Esophagus muscularis mucosa (tissue), 4 donors: ENCODE results near the gene ASB7. TPM values are rescaled to one million over a fixed set of nuclear protein-coding genes. Genes with fewer than 3 reads are reported as not detected.

Experiments
- DNase-seq: peaks from one replicate; pipeline ENCODE4 v3.0.0-alpha.2; 2017; ENCODE audit errors: extremely low spot score
- H3K27ac ChIP-seq, 4 donors: fragments of 200-600 bp; sonication (generic); replicated peaks in 1 of 4; 1 replicate in 3 of 4; 2 replicates in 1 of 4; pipeline ENCODE4 v1.5.1; 2016 to 2019; ENCODE audit warnings: mild to moderate bottlenecking in 1 of 4
- H3K27me3 ChIP-seq, 4 donors: fragments of 200-600 bp; sonication (generic); one replicate each; pipeline versions ENCODE4 v1.5.1 to v1.6.0; 2016 to 2019
- H3K36me3 ChIP-seq, 4 donors: fragments of 200-600 bp; sonication (generic); one replicate each; pipeline ENCODE4 v1.5.1; 2016 to 2019
- H3K4me1 ChIP-seq, 4 donors: fragments of 200-600 bp; sonication (generic); one replicate each; pipeline ENCODE4 v1.5.1; 2016 to 2019
- H3K4me3 ChIP-seq, 4 donors: fragments of 200-600 bp; sonication (generic); 1 replicate in 2 of 4; 2 replicates in 2 of 4; pipeline ENCODE4 v1.5.1; 2016 to 2019; ENCODE audit warnings: mild to moderate bottlenecking in 4 of 4, moderate library complexity in 1 of 4
- H3K9me3 ChIP-seq, 4 donors: fragments of 200-600 bp; sonication (generic); 1 replicate in 3 of 4; 2 replicates in 1 of 4; pipeline ENCODE4 v1.5.1; 2016 to 2019
- CTCF ChIP-seq, 3 experiments: fragments of 200-600 bp in 2 of 3; fragments of 450-650 bp in 1 of 3; sonication (generic) in 2 of 3; IDR thresholded peaks; one replicate each; pipeline ENCODE4 v1.5.1; 2017 to 2019; ENCODE audit warnings: antibody characterized with exemption in 3 of 3, mild to moderate bottlenecking in 2 of 3, moderate library complexity in 1 of 3
- EP300 ChIP-seq: sonication (generic); formaldehyde crosslinking; IDR thresholded peaks from one replicate; pipeline ENCODE4 v1.6.1; 2017; ENCODE audit warnings: antibody characterized with exemption
- POLR2A ChIP-seq: fragments of 450-650 bp; IDR thresholded peaks from one replicate; pipeline ENCODE4 v1.6.1; 2017; ENCODE audit warnings: antibody characterized with exemption, moderate library complexity, mild to moderate bottlenecking, low read depth
- POLR2AphosphoS5 ChIP-seq, 2 donors: sonication (generic); formaldehyde crosslinking; IDR thresholded peaks; one replicate each; pipeline ENCODE4 v1.6.1; 2017; ENCODE audit warnings: antibody characterized with exemption in 2 of 2
- WGBS: methylation state at CpG from one replicate; pipeline ENCODE4 v1.1.5; 2018; 5-methylcytosine and 5-hydroxymethylcytosine counted together
- intact Hi-C: fragments of 100-400 bp; cut with DNase I; formaldehyde crosslinking; loops from one replicate; pipeline ENCODE4 v1.15.1; 2023
- total RNA-seq, 4 donors: library from RNA; depleted of rRNA; stranded (reverse); fragments of >200 nt; gene quantifications; one replicate each; pipeline versions ENCODE4 v1.1.0 to v1.2.1, GENCODE V29; 2016

The ASB7 gene
- total RNA-seq, 4 donors from 2014 or later = 12.8 to 13.8 (median 13.4) TPM

DNA sequence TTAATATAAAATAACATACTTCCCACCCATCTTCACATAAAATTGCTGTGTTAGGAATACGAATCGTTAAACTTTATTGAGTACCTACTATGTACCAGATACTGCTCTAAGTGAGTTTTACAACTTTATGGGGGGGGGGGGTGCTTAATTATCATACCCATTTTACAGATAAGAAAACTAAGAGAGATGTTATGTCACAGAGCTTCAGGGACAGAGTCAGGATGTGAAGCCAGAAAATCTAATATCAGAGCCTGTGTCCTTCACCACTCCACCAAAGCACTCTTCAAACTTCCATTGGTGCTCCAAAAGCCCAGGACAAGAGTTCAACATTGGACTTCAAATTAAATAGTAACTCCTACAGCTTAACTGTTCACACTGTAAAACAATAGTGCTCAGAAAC, 9.0 kb upstream of the ASB7 start:
- H3K4me1 ChIP-seq = peaks cover 0 to 6% (median 3%) of the 10 kb centered on the region in 4 donors
- no peak overlapping the region for H3K27ac ChIP-seq
- intact Hi-C loops = no loop called here
- peaks cover 0 to 6% (median 0%) of the 10 kb centered on the region in 4 donors for H3K9me3 ChIP-seq
- 98% methylated on average over 2 of the region's 2 CpGs for WGBS
- no peak for DNase-seq
- TF ChIP-seq EP300 = no peak
- no peak for TF ChIP-seq POLR2AphosphoS5 (IDR thresholded peaks at IDR 0.05)
- no peak for TF ChIP-seq CTCF (IDR thresholded peaks at IDR 0.05)
- TF ChIP-seq POLR2A = no peak
- H3K4me3 ChIP-seq = no peak overlapping the region
- no peaks in the 10 kb centered on the region for H3K36me3 ChIP-seq
- H3K27me3 ChIP-seq = no peaks in the 10 kb centered on the region

DNA sequence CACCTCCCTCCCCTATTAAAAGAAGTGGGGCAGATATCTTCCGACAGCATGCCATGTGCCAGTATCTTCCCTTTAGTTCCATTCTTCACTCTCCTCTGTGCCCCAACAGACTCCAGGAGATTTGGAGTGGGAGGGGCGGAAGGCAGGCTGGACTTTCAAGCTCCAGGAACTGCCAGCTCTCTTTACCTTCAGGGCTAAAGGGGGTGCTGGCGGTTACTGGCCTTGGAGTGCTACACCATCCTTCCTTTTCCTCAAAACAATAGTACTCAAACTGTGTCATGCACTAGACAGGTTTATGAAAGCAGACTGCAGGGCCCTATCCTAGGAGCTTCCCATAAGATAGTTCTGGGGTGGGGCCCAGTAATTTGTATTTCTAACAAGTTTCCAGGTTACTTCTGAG, 6.4 kb upstream of the ASB7 start:
- Histone ChIP-seq H3K4me1 (peaks cover 5 to 15% (median 12%) of the 10 kb centered on the region in 4 donors), H3K9me3 (no peaks in the 10 kb centered on the region), H3K27ac (no peak overlapping the region), H3K27me3 (no peaks in the 10 kb centered on the region), H3K4me3 (no peak overlapping the region), H3K36me3 (no peaks in the 10 kb centered on the region)
- 92% methylated on average over 3 of the region's 3 CpGs for WGBS
- DNase-seq = no peak
- TF ChIP-seq POLR2A (no peak), CTCF (IDR thresholded peaks at IDR 0.05) (no peak), POLR2AphosphoS5 (IDR thresholded peaks at IDR 0.05) (no peak), EP300 (no peak)
- intact Hi-C loops = no loop called here

- no peak overlapping the region for H3K27ac ChIP-seq
- TF ChIP-seq CTCF (IDR thresholded peaks at IDR 0.05) = no peak
- no peak for TF ChIP-seq POLR2A
- no peak for TF ChIP-seq EP300
- TF ChIP-seq POLR2AphosphoS5 (IDR thresholded peaks at IDR 0.05) = no peak
- WGBS = 89% methylated on average over 7 of the region's 7 CpGs
- DNase-seq = no peak
- no peaks in the 10 kb centered on the region for H3K27me3 ChIP-seq
- intact Hi-C loops = no loop called here
- H3K36me3 ChIP-seq = no peaks in the 10 kb centered on the region
- no peak overlapping the region for H3K4me3 ChIP-seq
- no peaks in the 10 kb centered on the region for H3K9me3 ChIP-seq
- H3K4me1 ChIP-seq = peaks cover 8 to 21% (median 19%) of the 10 kb centered on the region in 4 donors
Observed at GRCh38 chr15:100596792-100597191, 5.6 kb upstream of the ASB7 start.

DNA sequence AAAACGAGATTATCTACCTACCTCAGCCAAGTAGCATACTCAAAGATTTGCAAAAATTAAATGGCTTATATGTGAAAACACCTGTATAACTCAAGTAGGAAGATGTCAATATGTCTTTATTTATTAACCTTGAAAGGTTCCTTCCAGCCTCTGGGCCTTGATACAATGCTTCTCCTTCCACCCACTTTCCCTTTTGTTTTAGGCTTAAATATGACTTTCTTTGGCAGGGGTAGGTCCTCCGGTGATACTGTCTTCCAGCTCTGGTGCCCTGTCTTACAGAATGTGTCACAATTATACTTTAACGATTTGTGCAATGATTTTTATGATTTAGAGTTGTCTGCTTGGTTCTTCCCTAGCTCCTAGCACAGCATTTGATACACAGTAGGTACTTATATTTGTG, 4.5 kb upstream of the ASB7 start:
- no peak for DNase-seq
- intact Hi-C loops = no loop called here
- Histone ChIP-seq H3K27me3 (no peaks in the 10 kb centered on the region), H3K36me3 (no peaks in the 10 kb centered on the region), H3K9me3 (no peaks in the 10 kb centered on the region), H3K27ac (no peak overlapping the region), H3K4me1 (peaks cover 8 to 22% (median 20%) of the 10 kb centered on the region in 4 donors), H3K4me3 (no peak overlapping the region)
- 94% methylated on average over 3 of the region's 3 CpGs for WGBS
- TF ChIP-seq CTCF (IDR thresholded peaks at IDR 0.05) (no peak), POLR2AphosphoS5 (IDR thresholded peaks at IDR 0.05) (no peak), POLR2A (no peak), EP300 (no peak)

DNA sequence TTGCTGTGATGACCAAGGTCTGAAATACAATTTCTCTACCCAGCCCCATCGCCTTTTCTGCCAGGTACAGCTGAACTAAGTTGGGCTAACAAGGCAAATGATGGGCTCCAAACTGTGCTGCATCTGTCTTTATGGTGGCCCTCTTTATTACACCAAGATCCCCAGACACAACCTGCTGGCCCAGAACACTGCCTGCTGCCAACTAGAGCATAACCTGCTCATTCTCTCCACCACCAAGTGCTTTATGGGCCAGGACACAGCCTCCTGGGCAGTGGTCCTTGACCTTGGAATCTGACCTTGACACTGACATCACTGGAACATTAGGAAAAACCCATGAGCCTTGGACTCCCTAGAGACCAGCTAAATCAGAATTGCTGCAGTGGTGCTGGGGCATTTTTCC, 3.7 kb upstream of the ASB7 start:
- TF ChIP-seq CTCF (IDR thresholded peaks at IDR 0.05) (no peak), EP300 (no peak), POLR2AphosphoS5 (IDR thresholded peaks at IDR 0.05) (no peak), POLR2A (no peak)
- WGBS = 89% methylated on average over 1 of the region's 1 CpG

More for the DNA sequence above, 3.7 kb upstream of the ASB7 start:
- Histone ChIP-seq H3K27ac (no peak overlapping the region), H3K4me3 (no peak overlapping the region), H3K4me1 (peaks cover 15 to 29% (median 28%) of the 10 kb centered on the region in 4 donors), H3K36me3 (no peaks in the 10 kb centered on the region), H3K27me3 (no peaks in the 10 kb centered on the region), H3K9me3 (no peaks in the 10 kb centered on the region)
- no peak for DNase-seq
- intact Hi-C loops = no loop called here
